PC-3 (cell line): ENCODE data around the gene PCDHGA4.

Experiments used
- CTCF ChIP-seq: fragments of 300-600 bp; sonication (generic); conservative IDR thresholded peaks from 2 replicates; pipeline ENCODE4 v1.5.1; 2017; ENCODE audit warnings: antibody characterized with exemption, low read depth, mild to moderate bottlenecking, low read length
- EZH2 ChIP-seq: fragments of 300-600 bp; sonication (generic); IDR thresholded peaks from one replicate; pipeline ENCODE4 v1.6.1; 2017; ENCODE audit warnings: antibody characterized with exemption, mild to moderate bottlenecking, low read length; ENCODE audit not compliant: unreplicated experiment
- EZH2phosphoT487 ChIP-seq: fragments of 300-600 bp; sonication (generic); IDR thresholded peaks from 2 replicates; pipeline ENCODE4 v1.6.1; 2018; ENCODE audit warnings: mild to moderate bottlenecking, antibody characterized with exemption, low read length, borderline replicate concordance

DNA sequence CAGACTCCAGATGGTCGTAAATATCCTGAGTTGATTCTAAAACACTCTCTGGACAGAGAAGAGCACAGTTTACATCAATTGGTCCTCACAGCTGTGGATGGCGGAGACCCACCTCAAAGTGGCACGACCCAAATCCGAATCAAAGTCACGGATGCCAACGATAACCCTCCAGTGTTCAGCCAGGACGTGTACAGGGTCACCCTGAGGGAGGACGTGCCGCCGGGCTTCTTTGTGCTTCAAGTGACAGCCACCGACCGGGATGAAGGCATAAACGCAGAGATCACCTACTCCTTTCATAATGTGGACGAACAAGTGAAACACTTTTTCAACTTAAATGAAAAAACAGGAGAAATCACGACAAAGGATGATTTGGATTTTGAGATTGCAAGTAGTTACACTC lies 5.9 kb downstream of the PCDHGA4 start:
- TF ChIP-seq CTCF (no peak), EZH2phosphoT487 (no peak), EZH2 (no peak)
